ENCODE measurements around the gene FEM1B.

- TF ChIP-seq, protein P1, sequence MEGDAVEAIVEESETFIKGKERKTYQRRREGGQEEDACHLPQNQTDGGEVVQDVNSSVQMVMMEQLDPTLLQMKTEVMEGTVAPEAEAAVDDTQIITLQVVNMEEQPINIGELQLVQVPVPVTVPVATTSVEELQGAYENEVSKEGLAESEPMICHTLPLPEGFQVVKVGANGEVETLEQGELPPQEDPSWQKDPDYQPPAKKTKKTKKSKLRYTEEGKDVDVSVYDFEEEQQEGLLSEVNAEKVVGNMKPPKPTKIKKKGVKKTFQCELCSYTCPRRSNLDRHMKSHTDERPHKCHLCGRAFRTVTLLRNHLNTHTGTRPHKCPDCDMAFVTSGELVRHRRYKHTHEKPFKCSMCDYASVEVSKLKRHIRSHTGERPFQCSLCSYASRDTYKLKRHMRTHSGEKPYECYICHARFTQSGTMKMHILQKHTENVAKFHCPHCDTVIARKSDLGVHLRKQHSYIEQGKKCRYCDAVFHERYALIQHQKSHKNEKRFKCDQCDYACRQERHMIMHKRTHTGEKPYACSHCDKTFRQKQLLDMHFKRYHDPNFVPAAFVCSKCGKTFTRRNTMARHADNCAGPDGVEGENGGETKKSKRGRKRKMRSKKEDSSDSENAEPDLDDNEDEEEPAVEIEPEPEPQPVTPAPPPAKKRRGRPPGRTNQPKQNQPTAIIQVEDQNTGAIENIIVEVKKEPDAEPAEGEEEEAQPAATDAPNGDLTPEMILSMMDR (IDR thresholded peaks at IDR 0.05), result no peak
- TF ChIP-seq POLR2A (IDR thresholded peaks at IDR 0.05), result no peak
Measured at GRCh38 chr15:68298882-68299381, 21.4 kb downstream of the FEM1B start.
